ENCODE data around the gene SYT10. TPM values are rescaled to one million over a fixed set of nuclear protein-coding genes. Genes with fewer than 3 reads are reported as not detected.
A peak's percentile ranks its signal among the peaks of the same experiment; 100 is the strongest.

The SYT10 gene
- total RNA-seq (not detected), total RNA-seq (0 to 0.08 (median 0) reads per million in 29 experiments)
- total RNA-seq (2013), result not detected

- Mint-ChIP-seq H3K4me1 (peaks cover 0 to 7% (median 4%) of the 10 kb centered on the region in 3 donors), H3K27ac (no peak within 1 kb of the TSS), H3K27me3 (peaks cover 20 to 33% of the 10 kb centered on the region in 2 donors), H3K9me3 (peaks cover 0 to 8% (median 3%) of the 10 kb centered on the region in 3 donors), H3K4me3 (peak within 1 kb of the TSS in 2 of 3 donors; percentile 3 to 52), H3K36me3 (no peaks in the 10 kb centered on the region)
- POLR2A ChIA-PET, result no interaction called here
- Histone ChIP-seq H3K36me3 (ENCODE audit: control insufficient read depth in 2 of 2, extremely low read depth in 1 of 2, insufficient read depth in 1 of 2, low read length in 1 of 2) (no peaks in the 10 kb centered on the region), H3K9me3 (no peaks in the 10 kb centered on the region), H3K27me3 (replicated peaks in 1 of 2; ENCODE audit: control insufficient read depth in 2 of 2, extremely low read depth in 1 of 2, insufficient read depth in 2 of 2, low read length in 1 of 2) (peaks cover 15 to 24% of the 10 kb centered on the region in 2 experiments), H3K4me3 (ENCODE audit: control insufficient read depth in 1 of 2, extremely low read depth in 1 of 2, low read length in 1 of 2) (peak within 1 kb of the TSS in 1 of 2 donors; percentile 53), H3K27ac (ENCODE audit: low read length) (no peak within 1 kb of the TSS), H3K4me1 (ENCODE audit: control insufficient read depth in 1 of 2, extremely low read depth in 1 of 2, insufficient read depth in 2 of 2, low read length in 2 of 2) (peaks cover 0 to 7% of the 10 kb centered on the region in 2 experiments)
- DNase-seq (no peak), ATAC-seq (replicated peaks in 1 of 4) (no peak)
- CTCF ChIA-PET, result no interaction called here
- 4% methylated on average over 11 of the region's 49 CpGs for WGBS (ENCODE audit: insufficient coverage)
Observed at GRCh38 chr12:33439587-33440011, at the start of gene SYT10. Gene SYT10, minus strand, starts transcription at chr12:33439819. Its CDS starts 297 bp downstream, at chr12:33439522.

GRCh38 chr12:33488036-33488435, 48.4 kb upstream of the SYT10 start:
- Mint-ChIP-seq H3K36me3 (no peaks in the 10 kb centered on the region), H3K9me3 (peaks cover 2 to 18% (median 17%) of the 10 kb centered on the region in 3 donors), H3K4me3 (no peak overlapping the region), H3K4me1 (no peaks in the 10 kb centered on the region), H3K27ac (no peak overlapping the region), H3K27me3 (no peaks in the 10 kb centered on the region)
- H3K27me3 ChIP-seq (replicated peaks in 1 of 2; ENCODE audit: control insufficient read depth in 2 of 2, extremely low read depth in 1 of 2, insufficient read depth in 2 of 2, low read length in 1 of 2), result peaks cover 0 to 3% of the 10 kb centered on the region in 2 experiments
- no peak overlapping the region for H3K4me3 ChIP-seq (ENCODE audit: control insufficient read depth in 1 of 2, extremely low read depth in 1 of 2, low read length in 1 of 2)
- POLR2A ChIA-PET, result no interaction called here
- no peaks in the 10 kb centered on the region for H3K9me3 ChIP-seq
- no peaks in the 10 kb centered on the region for H3K36me3 ChIP-seq (ENCODE audit: control insufficient read depth in 2 of 2, extremely low read depth in 1 of 2, insufficient read depth in 1 of 2, low read length in 1 of 2)
- no peak overlapping the region for H3K27ac ChIP-seq (ENCODE audit: low read length)
- WGBS (ENCODE audit: insufficient coverage), result no CpG with 5 or more reads among the region's 1 CpG
- no peak for ATAC-seq (replicated peaks in 1 of 4)
- CTCF ChIA-PET, result no interaction called here
- no peak for DNase-seq
- no peaks in the 10 kb centered on the region for H3K4me1 ChIP-seq (ENCODE audit: control insufficient read depth in 1 of 2, extremely low read depth in 1 of 2, insufficient read depth in 2 of 2, low read length in 2 of 2)

GRCh38 chr12:33486058-33486457, 46.4 kb upstream of the SYT10 start:
- H3K36me3 Mint-ChIP-seq, result no peaks in the 10 kb centered on the region
- no peak overlapping the region for H3K27ac Mint-ChIP-seq
- peaks cover 4 to 26% (median 6%) of the 10 kb centered on the region in 3 donors for H3K9me3 Mint-ChIP-seq
- ATAC-seq (replicated peaks in 1 of 4) (no peak), DNase-seq (no peak)
- ChIA-PET POLR2A (no interaction called here), CTCF (no interaction called here)
- Histone ChIP-seq H3K4me1 (ENCODE audit: control insufficient read depth in 1 of 2, extremely low read depth in 1 of 2, insufficient read depth in 2 of 2, low read length in 2 of 2) (no peaks in the 10 kb centered on the region), H3K4me3 (ENCODE audit: control insufficient read depth in 1 of 2, extremely low read depth in 1 of 2, low read length in 1 of 2) (no peak overlapping the region), H3K27me3 (replicated peaks in 1 of 2; ENCODE audit: control insufficient read depth in 2 of 2, extremely low read depth in 1 of 2, insufficient read depth in 2 of 2, low read length in 1 of 2) (no peaks in the 10 kb centered on the region), H3K27ac (ENCODE audit: low read length) (no peak overlapping the region), H3K9me3 (no peaks in the 10 kb centered on the region), H3K36me3 (ENCODE audit: control insufficient read depth in 2 of 2, extremely low read depth in 1 of 2, insufficient read depth in 1 of 2, low read length in 1 of 2) (no peaks in the 10 kb centered on the region)
- H3K4me3 Mint-ChIP-seq, result no peak overlapping the region
- WGBS (ENCODE audit: insufficient coverage), result no CpG with 5 or more reads among the region's 2 CpGs
- H3K27me3 Mint-ChIP-seq, result no peaks in the 10 kb centered on the region
- no peaks in the 10 kb centered on the region for H3K4me1 Mint-ChIP-seq

DNA sequence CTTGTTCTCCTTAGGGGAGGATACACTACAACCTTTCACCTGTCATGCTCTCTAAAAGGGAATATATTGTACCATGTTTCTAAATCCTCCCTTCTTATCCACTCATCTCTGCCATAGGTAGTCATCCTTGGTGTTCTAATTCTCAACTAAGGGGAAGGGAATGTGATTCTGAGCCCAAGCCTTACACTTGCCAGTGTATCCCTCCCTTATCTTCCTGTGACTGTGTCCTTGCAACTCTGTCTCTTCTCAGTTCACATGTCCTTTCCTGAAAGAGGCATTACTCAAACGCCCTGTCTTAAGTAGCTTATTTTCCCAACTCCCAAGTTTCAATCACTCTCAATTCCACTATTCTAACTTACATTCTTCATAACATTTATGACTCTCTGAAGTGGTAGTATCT, 44.5 kb upstream of the SYT10 start:
- ChIA-PET CTCF (no interaction called here), POLR2A (no interaction called here)
- Mint-ChIP-seq H3K9me3 (peaks cover 2 to 16% (median 5%) of the 10 kb centered on the region in 3 donors), H3K27ac (no peak overlapping the region), H3K4me1 (no peaks in the 10 kb centered on the region), H3K36me3 (no peaks in the 10 kb centered on the region), H3K4me3 (no peak overlapping the region), H3K27me3 (no peaks in the 10 kb centered on the region)
- Histone ChIP-seq H3K27ac (ENCODE audit: low read length) (no peak overlapping the region), H3K9me3 (no peaks in the 10 kb centered on the region), H3K4me1 (ENCODE audit: control insufficient read depth in 1 of 2, extremely low read depth in 1 of 2, insufficient read depth in 2 of 2, low read length in 2 of 2) (no peaks in the 10 kb centered on the region), H3K27me3 (replicated peaks in 1 of 2; ENCODE audit: control insufficient read depth in 2 of 2, extremely low read depth in 1 of 2, insufficient read depth in 2 of 2, low read length in 1 of 2) (no peaks in the 10 kb centered on the region), H3K36me3 (ENCODE audit: control insufficient read depth in 2 of 2, extremely low read depth in 1 of 2, insufficient read depth in 1 of 2, low read length in 1 of 2) (no peaks in the 10 kb centered on the region), H3K4me3 (ENCODE audit: control insufficient read depth in 1 of 2, extremely low read depth in 1 of 2, low read length in 1 of 2) (no peak overlapping the region)
- DNase-seq (no peak), ATAC-seq (replicated peaks in 1 of 4) (no peak)
- whole genome bisulfite sequencing (ENCODE audit: insufficient coverage), result no CpG with 5 or more reads among the region's 1 CpG

- CTCF ChIA-PET, result no interaction called here
- no peaks in the 10 kb centered on the region for H3K27me3 Mint-ChIP-seq
- no peaks in the 10 kb centered on the region for H3K36me3 Mint-ChIP-seq
- no peaks in the 10 kb centered on the region for H3K9me3 ChIP-seq
- no peak overlapping the region for H3K27ac ChIP-seq (ENCODE audit: low read length)
- no peaks in the 10 kb centered on the region for H3K4me1 ChIP-seq (ENCODE audit: control insufficient read depth in 1 of 2, extremely low read depth in 1 of 2, insufficient read depth in 2 of 2, low read length in 2 of 2)
- POLR2A ChIA-PET, result no interaction called here
- no CpG with 5 or more reads among the region's 1 CpG for WGBS (ENCODE audit: insufficient coverage)
- no peaks in the 10 kb centered on the region for H3K4me1 Mint-ChIP-seq
- DNase-seq, result no peak
- no peaks in the 10 kb centered on the region for H3K27me3 ChIP-seq (replicated peaks in 1 of 2; ENCODE audit: control insufficient read depth in 2 of 2, extremely low read depth in 1 of 2, insufficient read depth in 2 of 2, low read length in 1 of 2)
- no peaks in the 10 kb centered on the region for H3K36me3 ChIP-seq (ENCODE audit: control insufficient read depth in 2 of 2, extremely low read depth in 1 of 2, insufficient read depth in 1 of 2, low read length in 1 of 2)
- no peak overlapping the region for H3K4me3 ChIP-seq (ENCODE audit: control insufficient read depth in 1 of 2, extremely low read depth in 1 of 2, low read length in 1 of 2)
- ATAC-seq (replicated peaks in 1 of 4), result no peak
- no peak overlapping the region for H3K4me3 Mint-ChIP-seq
- H3K27ac Mint-ChIP-seq, result no peak overlapping the region
- H3K9me3 Mint-ChIP-seq, result peaks cover 4 to 21% (median 17%) of the 10 kb centered on the region in 3 donors
Observed at GRCh38 chr12:33480366-33480765, 40.7 kb upstream of the SYT10 start.

DNA sequence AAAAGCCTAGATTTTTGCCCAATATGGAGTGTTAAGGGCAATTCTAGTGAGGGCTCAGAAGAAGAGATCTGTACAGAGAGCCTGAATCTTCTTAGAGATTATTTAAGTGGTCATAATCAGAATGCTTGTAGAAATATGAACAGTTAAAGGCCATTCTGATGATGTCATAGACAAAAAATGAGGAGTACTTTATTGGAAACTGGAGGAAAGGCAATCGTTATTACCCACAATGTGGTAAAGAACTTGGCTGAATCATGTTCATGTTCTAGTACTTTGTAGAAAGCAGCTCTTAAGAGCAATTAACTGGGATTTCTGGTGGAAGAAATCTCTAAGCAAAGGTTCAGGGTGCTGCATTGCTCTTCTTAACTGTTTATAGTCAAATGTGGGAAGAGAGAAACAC, 36.4 kb upstream of the SYT10 start:
- DNase-seq (no peak), ATAC-seq (replicated peaks in 1 of 4) (no peak)
- H3K27ac Mint-ChIP-seq, result no peak overlapping the region
- no peak overlapping the region for H3K27ac ChIP-seq (ENCODE audit: low read length)
- no peaks in the 10 kb centered on the region for H3K36me3 ChIP-seq (ENCODE audit: control insufficient read depth in 2 of 2, extremely low read depth in 1 of 2, insufficient read depth in 1 of 2, low read length in 1 of 2)
- H3K27me3 ChIP-seq (replicated peaks in 1 of 2; ENCODE audit: control insufficient read depth in 2 of 2, extremely low read depth in 1 of 2, insufficient read depth in 2 of 2, low read length in 1 of 2), result no peaks in the 10 kb centered on the region
- H3K4me3 Mint-ChIP-seq, result no peak overlapping the region
- no peaks in the 10 kb centered on the region for H3K4me1 ChIP-seq (ENCODE audit: control insufficient read depth in 1 of 2, extremely low read depth in 1 of 2, insufficient read depth in 2 of 2, low read length in 2 of 2)
- H3K4me1 Mint-ChIP-seq, result no peaks in the 10 kb centered on the region
- no peak overlapping the region for H3K4me3 ChIP-seq (ENCODE audit: control insufficient read depth in 1 of 2, extremely low read depth in 1 of 2, low read length in 1 of 2)
- ChIA-PET POLR2A (no interaction called here), CTCF (no interaction called here)
- peaks cover 11 to 26% (median 12%) of the 10 kb centered on the region in 3 donors for H3K9me3 Mint-ChIP-seq
- H3K27me3 Mint-ChIP-seq, result no peaks in the 10 kb centered on the region
- no peaks in the 10 kb centered on the region for H3K9me3 ChIP-seq
- H3K36me3 Mint-ChIP-seq, result no peaks in the 10 kb centered on the region
- no CpG with 5 or more reads among the region's 1 CpG for WGBS (ENCODE audit: insufficient coverage)

- Histone ChIP-seq H3K27me3 (replicated peaks in 1 of 2; ENCODE audit: control insufficient read depth in 2 of 2, extremely low read depth in 1 of 2, insufficient read depth in 2 of 2, low read length in 1 of 2) (no peaks in the 10 kb centered on the region), H3K9me3 (no peaks in the 10 kb centered on the region), H3K27ac (ENCODE audit: low read length) (no peak overlapping the region), H3K4me1 (ENCODE audit: control insufficient read depth in 1 of 2, extremely low read depth in 1 of 2, insufficient read depth in 2 of 2, low read length in 2 of 2) (no peaks in the 10 kb centered on the region), H3K36me3 (ENCODE audit: control insufficient read depth in 2 of 2, extremely low read depth in 1 of 2, insufficient read depth in 1 of 2, low read length in 1 of 2) (no peaks in the 10 kb centered on the region), H3K4me3 (ENCODE audit: control insufficient read depth in 1 of 2, extremely low read depth in 1 of 2, low read length in 1 of 2) (no peak overlapping the region)
- ChIA-PET POLR2A (no interaction called here), CTCF (no interaction called here)
- Mint-ChIP-seq H3K36me3 (no peaks in the 10 kb centered on the region), H3K4me3 (no peak overlapping the region), H3K9me3 (peaks cover 8 to 14% (median 11%) of the 10 kb centered on the region in 3 donors), H3K27me3 (no peaks in the 10 kb centered on the region), H3K27ac (no peak overlapping the region), H3K4me1 (no peaks in the 10 kb centered on the region)
- no CpG with 5 or more reads among the region's 1 CpG for WGBS (ENCODE audit: insufficient coverage)
- ATAC-seq (replicated peaks in 1 of 4), result no peak
- no peak for DNase-seq
Observed at GRCh38 chr12:33472299-33472698, 32.7 kb upstream of the SYT10 start.

All from T-cell (primary cell).